ENCODE measurements around the gene NKAIN4.

The NKAIN4 gene

GRCh38 chr20:63287697-63288580 is 33.7 kb upstream of the NKAIN4 start:
- no peak for DNase-seq

GRCh38 chr20:63286781-63287696 is 32.8 kb upstream of the NKAIN4 start:
- DNase-seq: no peak

GRCh38 chr20:63285636-63286615 is 31.7 kb upstream of the NKAIN4 start:
- DNase-seq: no peak

- DNase-seq: no peak
These were observed 30.8 kb upstream of the NKAIN4 start for GRCh38 chr20:63284981-63285524.

GRCh38 chr20:63284544-63284949 is 30.3 kb upstream of the NKAIN4 start:
- no peak for DNase-seq

GRCh38 chr20:63284083-63284440 is 29.8 kb upstream of the NKAIN4 start:
- no peak for DNase-seq

GRCh38 chr20:63283397-63284082 is 29.3 kb upstream of the NKAIN4 start:
- no peak for DNase-seq

GRCh38 chr20:63282946-63283345 is 28.7 kb upstream of the NKAIN4 start:
- DNase-seq: no peak

GRCh38 chr20:63281742-63282665 is 27.7 kb upstream of the NKAIN4 start:
- no peak for DNase-seq

GRCh38 chr20:63280929-63281545 is 26.8 kb upstream of the NKAIN4 start:
- no peak for DNase-seq

GRCh38 chr20:63280371-63280770 is 26.1 kb upstream of the NKAIN4 start:
- DNase-seq: no peak

GRCh38 chr20:63279931-63280330 is 25.7 kb upstream of the NKAIN4 start:
- no peak for DNase-seq

GRCh38 chr20:63278661-63279060 is 24.4 kb upstream of the NKAIN4 start:
- DNase-seq: no peak

- DNase-seq: no peak
These were observed 23.4 kb upstream of the NKAIN4 start for GRCh38 chr20:63277466-63278272.

- DNase-seq: no peak
These were observed 22.7 kb upstream of the NKAIN4 start for GRCh38 chr20:63276956-63277355.

GRCh38 chr20:63275825-63276224 is 21.6 kb upstream of the NKAIN4 start:
- no peak for DNase-seq

- no peak for DNase-seq
These were observed 20.3 kb upstream of the NKAIN4 start for GRCh38 chr20:63274381-63275228.
